ENCODE measurements around the gene CCNE1.

The CCNE1 gene

GRCh38 chr19:29811125-29812079 lies at the start of gene CCNE1:
Gene CCNE1, plus strand, starts transcription at chr19:29811991. Its CDS starts 565 bp downstream, at chr19:29812556.
- peak; percentile 80 for DNase-seq

GRCh38 chr19:29763196-29763595 lies 48.6 kb upstream of the CCNE1 start:
- DNase-seq = no peak

DNA sequence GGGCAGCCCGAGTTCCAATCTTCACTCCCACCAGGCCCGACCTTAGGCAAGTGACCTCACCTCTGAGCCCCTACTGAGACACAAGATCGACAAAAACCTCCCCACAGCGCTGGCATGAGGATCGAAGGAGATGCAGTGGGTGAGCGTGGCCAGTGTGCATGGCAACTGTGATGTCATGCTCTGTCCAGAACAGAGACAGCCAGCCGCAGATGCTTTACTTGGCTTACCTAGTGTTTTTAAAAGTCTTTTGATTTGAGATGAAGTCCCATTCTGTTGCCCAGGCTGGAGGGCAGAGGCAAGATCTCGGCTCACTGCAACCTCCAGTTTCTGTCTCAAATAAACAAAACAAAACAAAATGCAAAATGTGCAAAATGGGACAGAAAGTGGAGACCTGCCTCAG lies 47.4 kb upstream of the CCNE1 start:
- DNase-seq = no peak

DNA sequence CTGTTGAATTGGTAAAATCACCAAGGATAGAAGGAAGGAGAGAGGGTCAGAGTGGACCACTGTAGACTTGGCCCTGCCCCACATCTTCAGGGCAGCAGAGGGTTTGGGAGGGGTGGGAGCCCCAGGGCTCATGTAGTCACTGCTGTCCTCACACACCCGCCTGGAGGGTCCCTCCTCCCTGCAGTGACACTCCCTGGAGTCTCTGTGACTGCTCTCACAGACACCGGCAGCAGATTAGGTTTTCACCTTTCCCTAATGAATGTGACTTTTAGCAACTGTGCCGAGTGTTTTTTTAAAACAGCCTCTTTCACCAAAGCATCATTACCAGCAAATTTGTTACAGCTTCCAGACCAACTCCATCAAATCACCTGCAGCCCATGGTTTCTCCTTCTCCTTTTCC lies 45.7 kb upstream of the CCNE1 start:
- DNase-seq = no peak

GRCh38 chr19:29767039-29767735 lies 44.6 kb upstream of the CCNE1 start:
- DNase-seq = no peak

- no peak for DNase-seq
Observed at GRCh38 chr19:29768166-29768565, 43.6 kb upstream of the CCNE1 start.

DNA sequence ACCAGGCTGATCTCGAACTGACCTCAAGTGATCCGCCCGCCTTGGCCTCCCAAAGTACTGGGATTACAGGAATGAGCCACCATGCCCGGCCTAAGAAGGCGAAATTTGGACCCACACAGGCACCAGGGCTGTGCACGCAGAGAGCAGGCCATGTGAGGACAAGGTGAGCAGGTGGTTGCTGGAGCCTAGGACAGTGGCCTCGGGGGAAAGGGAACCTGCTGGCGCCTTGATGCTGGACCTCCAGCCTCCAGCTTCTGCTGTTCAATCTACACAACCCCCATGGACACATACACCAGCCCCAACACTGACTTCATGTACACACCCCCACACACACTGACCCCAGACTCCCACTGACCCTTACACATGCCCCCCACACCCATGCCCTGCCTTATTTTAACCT lies 41.8 kb upstream of the CCNE1 start:
- no peak for DNase-seq

DNA sequence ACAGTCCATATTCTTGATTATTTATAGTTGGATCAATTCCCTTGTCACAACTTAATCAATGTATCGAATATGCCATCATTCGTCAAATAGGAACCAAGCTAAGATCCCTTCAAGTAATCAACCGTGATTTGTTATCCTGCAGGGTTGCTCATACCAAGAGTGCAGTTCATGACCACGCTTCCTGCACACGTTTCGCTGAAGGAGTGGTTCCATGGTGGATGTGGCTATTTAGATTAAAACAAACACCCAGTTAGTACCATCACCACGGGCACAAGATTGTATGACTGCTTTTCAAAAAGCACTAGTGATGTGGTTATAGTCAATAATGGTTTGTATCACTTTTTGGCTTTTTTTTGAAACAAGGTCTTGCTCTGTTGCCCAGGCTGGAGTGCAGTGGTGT lies 41.1 kb upstream of the CCNE1 start:
- DNase-seq = no peak

GRCh38 chr19:29771708-29772414 lies 39.9 kb upstream of the CCNE1 start:
- no peak for DNase-seq

- DNase-seq = no peak
Observed at GRCh38 chr19:29772696-29773095, 39.1 kb upstream of the CCNE1 start.

DNA sequence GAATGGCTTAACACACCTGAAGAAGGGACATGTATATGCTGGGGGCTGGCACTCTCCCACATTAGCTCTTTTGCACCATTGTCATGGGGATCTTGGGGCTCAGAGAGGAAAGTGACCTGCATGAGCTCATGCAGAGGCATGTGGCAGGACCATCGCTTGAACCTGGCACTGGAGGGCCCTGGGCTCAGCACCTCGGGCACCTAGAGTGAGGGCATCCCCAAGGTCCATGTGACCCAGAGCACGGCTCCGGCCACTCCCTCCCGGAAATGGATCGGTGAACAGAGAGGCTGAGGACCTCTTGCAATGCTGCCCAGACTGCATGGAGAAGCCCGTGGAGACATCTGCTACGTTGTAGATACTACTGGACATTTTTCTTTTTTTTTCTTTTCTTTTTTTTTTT lies 38.6 kb upstream of the CCNE1 start:
- no peak for DNase-seq

DNA sequence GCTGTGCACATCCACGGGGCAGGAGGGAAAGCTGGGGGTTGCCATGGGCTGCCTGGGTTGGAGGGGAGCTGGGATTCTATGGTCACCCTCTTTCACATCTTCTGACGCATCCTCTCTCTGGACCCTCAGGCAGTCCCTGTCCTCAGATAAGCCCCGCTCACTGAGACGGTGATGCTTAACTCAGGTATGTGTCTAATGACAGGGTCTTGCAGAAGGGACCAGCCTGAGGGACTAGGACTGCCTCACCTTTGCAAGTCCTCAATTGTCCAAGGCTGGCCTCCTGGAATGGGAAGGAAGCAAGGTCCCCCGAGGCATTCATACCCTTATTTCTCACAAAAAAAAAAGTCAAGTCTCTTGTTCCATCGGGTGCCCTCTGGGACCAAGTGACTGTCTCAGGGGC lies 37.7 kb upstream of the CCNE1 start:
- no peak for DNase-seq

- no peak for DNase-seq
Observed at GRCh38 chr19:29777781-29778309, 33.9 kb upstream of the CCNE1 start.

DNA sequence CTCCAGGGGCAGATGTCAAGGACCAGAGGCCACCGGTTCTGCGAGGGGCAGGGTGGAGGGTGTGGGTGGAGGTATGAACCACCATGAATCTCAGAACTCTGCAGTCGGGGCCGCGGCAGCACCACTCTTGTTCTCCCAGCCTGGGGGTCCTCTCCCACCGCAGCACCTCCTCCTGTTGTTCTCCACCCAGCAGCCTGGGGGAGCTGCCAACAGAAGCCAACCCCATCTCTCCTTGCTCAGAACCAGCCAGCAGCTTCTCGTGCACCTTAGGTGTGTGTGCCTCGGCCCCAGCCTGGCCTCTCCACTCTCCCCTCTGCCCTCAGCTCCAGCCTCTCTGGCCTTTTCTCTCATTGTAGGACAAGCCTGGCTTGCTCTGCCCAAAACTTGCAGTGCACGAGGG lies 31.9 kb upstream of the CCNE1 start:
- no peak for DNase-seq

GRCh38 chr19:29781386-29782259 lies 30.2 kb upstream of the CCNE1 start:
- no peak for DNase-seq

- no peak for DNase-seq
Observed at GRCh38 chr19:29782260-29782580, 29.6 kb upstream of the CCNE1 start.

DNA sequence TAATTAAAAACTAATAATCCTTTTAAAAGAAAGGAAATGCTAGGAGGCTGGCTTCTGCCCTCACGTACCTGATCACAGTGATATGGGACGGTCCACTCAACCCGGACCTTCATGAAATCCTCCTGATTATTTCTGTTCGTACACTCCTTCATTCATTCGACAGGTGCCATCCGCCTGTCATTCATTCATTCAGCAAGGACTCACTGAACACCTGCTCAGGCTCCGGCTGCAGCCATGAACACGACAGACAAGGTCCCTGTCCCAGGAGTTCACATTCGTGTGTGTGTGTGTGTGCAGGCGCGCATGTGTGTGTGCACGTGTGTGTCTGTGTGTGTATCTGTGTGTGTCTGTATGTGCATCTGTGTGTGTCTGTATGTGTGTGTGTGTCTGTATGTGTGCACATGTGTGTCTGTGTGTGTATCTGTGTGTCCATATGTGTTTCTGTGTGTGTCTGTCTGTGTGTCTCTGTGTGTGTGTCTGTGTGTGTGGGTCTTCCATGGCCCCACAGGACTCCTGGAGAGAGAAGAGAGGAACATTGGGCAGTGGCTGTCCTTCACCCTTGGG lies 28.1 kb upstream of the CCNE1 start:
- DNase-seq = no peak

DNA sequence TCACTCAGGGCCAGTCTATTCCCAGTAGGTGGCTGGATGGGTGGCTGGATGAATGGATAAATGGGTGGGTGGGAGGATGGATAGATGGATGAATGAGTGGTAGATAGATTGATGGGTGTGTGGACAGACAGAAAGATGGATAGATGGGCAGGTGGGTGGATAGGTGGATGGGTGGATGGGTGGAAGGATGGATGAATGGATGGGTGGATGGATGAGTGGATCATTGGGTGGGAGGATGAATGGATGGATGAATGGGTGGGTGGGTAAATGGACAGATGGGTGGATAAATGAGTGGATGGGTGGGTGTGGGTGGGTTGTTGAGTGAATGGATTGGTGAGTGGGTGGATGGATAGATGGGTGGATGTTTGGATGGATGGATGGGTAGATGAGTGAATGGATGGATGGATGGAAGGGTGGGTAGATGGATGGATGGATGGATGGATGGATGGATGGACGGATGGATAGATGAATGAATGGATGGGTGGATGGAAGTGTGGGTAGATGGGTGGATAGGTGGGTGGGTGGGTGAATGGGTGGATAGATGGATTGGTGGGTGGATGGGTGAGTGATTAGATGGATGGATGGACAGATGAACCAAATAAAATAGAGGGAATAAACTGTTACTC lies 27.1 kb upstream of the CCNE1 start:
- no peak for DNase-seq

DNA sequence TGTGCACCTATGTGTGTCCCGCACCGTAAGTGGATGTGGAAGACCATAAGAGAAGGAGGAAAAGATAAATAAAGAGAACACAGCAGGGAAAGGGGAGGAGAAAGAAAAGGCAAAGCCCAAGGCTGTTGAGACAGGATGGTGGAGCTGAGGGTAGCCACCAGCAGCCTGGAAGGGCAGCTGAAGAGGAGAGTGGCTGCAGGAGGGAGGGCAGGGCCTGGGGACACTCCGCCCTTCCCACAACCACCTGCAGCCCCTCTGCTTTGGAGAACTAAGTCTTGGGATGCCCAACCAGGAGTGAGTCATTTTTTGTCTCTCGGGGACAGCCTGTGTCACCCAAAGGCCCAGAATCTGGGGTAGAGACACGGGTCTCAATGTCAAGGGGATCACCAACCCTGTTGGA lies 26.4 kb upstream of the CCNE1 start:
- no peak for DNase-seq

- DNase-seq = no peak
Observed at GRCh38 chr19:29785955-29786589, 25.7 kb upstream of the CCNE1 start.

DNA sequence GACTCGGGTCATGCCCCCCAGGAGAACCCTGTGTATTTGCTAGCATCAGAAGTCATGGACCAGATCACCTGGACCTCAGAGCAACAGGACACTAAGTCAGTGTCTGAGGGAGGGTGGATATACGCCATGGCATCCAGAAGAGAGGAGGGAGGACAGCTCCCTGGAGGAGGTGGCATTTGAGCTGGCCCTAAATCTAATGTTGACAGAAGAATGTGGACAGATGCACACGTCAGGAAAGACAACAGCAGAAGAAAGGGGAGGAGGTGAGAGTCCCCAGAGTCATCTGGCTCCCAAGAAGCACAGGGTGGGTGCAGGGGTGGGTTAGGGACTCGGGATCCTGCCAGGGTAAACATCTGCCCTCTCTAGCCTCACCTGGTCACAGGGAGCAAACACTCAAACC lies 24.5 kb upstream of the CCNE1 start:
- DNase-seq = no peak
